Breast epithelium (tissue), 3 donors: ENCODE measurements around the gene NUDT19.

ENCODE experiments used
- POLR2A ChIP-seq: fragments of 450-650 bp; IDR thresholded peaks from one replicate; pipeline ENCODE4 v1.6.1; 2016; ENCODE audit warnings: antibody characterized with exemption, mild to moderate bottlenecking, moderate library complexity
- POLR2AphosphoS5 ChIP-seq, 3 donors: sonication (generic); formaldehyde crosslinking; IDR thresholded peaks; one replicate each; pipeline ENCODE4 v1.6.1; 2017; ENCODE audit warnings: antibody characterized with exemption in 3 of 3
- TF ChIP-seq, protein P1 (sequence below), 3 donors: fragments of 450-650 bp; IDR thresholded peaks; one replicate each; pipeline ENCODE4 v1.5.1; 2016 to 2017; ENCODE audit warnings: antibody characterized with exemption in 3 of 3, mild to moderate bottlenecking in 3 of 3, moderate library complexity in 3 of 3

DNA sequence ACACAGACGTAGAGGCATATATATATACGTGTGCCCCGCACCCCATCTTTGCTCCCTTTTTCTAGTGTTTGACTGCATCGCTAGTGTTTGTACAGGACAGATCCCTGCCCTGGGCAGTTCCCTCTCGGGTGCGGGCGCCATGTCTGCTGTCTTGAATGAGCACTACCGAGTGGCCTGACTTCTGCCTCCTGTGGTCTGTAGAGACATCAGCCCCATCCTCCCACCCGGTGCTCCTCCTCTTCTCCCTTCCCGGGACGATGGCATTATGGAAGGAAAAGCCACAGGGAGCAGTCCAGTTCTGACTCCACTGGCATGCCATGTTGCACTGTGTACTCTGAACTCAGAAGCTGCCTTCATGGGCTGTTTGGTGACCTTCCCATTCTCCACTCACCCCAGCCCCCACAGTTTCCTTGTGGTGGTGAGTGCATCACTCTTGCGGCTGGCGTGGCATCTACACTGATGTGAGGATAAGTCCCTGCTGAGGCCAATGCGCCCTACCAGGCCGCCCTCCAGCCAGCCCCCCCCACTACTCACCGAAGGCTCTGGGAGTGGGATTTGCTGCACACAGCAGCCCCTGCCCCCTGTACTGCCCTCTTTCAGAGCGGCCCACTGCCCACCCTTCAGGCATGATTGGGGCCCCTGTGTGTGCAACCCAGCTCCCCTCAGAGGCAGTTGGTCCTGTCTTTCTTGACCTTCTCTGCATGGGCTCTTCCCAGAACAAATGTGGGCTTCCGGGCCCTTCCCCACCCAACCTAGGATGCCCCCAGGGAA, 53.1 kb downstream of the NUDT19 start:
- TF ChIP-seq, protein P1, sequence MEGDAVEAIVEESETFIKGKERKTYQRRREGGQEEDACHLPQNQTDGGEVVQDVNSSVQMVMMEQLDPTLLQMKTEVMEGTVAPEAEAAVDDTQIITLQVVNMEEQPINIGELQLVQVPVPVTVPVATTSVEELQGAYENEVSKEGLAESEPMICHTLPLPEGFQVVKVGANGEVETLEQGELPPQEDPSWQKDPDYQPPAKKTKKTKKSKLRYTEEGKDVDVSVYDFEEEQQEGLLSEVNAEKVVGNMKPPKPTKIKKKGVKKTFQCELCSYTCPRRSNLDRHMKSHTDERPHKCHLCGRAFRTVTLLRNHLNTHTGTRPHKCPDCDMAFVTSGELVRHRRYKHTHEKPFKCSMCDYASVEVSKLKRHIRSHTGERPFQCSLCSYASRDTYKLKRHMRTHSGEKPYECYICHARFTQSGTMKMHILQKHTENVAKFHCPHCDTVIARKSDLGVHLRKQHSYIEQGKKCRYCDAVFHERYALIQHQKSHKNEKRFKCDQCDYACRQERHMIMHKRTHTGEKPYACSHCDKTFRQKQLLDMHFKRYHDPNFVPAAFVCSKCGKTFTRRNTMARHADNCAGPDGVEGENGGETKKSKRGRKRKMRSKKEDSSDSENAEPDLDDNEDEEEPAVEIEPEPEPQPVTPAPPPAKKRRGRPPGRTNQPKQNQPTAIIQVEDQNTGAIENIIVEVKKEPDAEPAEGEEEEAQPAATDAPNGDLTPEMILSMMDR (IDR thresholded peaks at IDR 0.05), result no peak
- TF ChIP-seq POLR2AphosphoS5 (IDR thresholded peaks at IDR 0.05) (no peak), POLR2A (no peak)
